Adrenal gland (tissue), 12 donors: ENCODE measurements around the gene RANBP2. TPM values are rescaled to one million over a fixed set of nuclear protein-coding genes. Genes with fewer than 3 reads are reported as not detected.
A peak's percentile ranks its signal among the peaks of the same experiment; 100 is the strongest.

Source experiments
- DNase-seq, 7 donors: peaks; one replicate each; pipeline ENCODE4 v3.0.0-alpha.2; 2019 to 2020
- H3K27ac ChIP-seq, 5 donors: fragments of 200-600 bp; sonication (generic) in 4 of 5; 1 replicate in 3 of 5; 2 replicates in 2 of 5; pipeline versions ENCODE4 v1.5.1 to v1.8.0; 2016 to 2020; ENCODE audit warnings: mild to moderate bottlenecking in 1 of 5
- H3K27me3 ChIP-seq: fragments of 200-600 bp; 2 replicates; pipeline ENCODE4 v1.8.0; 2021
- H3K36me3 ChIP-seq, 2 donors: fragments of 200-600 bp; replicated peaks in 1 of 2; 1 replicate in 1 of 2; 2 replicates in 1 of 2; pipeline versions ENCODE4 v1.5.1 to v1.8.0; 2018 to 2022
- H3K4me1 ChIP-seq, 2 donors: fragments of 200-600 bp; replicated peaks in 1 of 2; 1 replicate in 1 of 2; 2 replicates in 1 of 2; pipeline versions ENCODE4 v1.5.1 to v1.8.0; 2018 to 2021
- H3K4me3 ChIP-seq, 4 donors: fragments of 200-600 bp; sonication (generic) in 3 of 4; one replicate each; pipeline ENCODE4 v1.5.1; 2016 to 2018
- H3K9me3 ChIP-seq, 3 donors: fragments of 200-600 bp; sonication (generic) in 1 of 3; replicated peaks in 1 of 3; 1 replicate in 2 of 3; 2 replicates in 1 of 3; pipeline versions ENCODE4 v1.5.1 to v1.8.0; 2016 to 2021
- POLR2A ChIP-seq, 2 donors: fragments of 450-650 bp; IDR thresholded peaks; one replicate each; pipeline ENCODE4 v1.6.1; 2017; ENCODE audit warnings: antibody characterized with exemption in 2 of 2, mild to moderate bottlenecking in 2 of 2, moderate library complexity in 1 of 2
- WGBS, 4 donors: extraction: QIAGEN DNeasy Blood & Tissue Kit in 2 of 4; methylation state at CpG; one replicate each; pipeline versions ENCODE4 v1.1.5 to v1.1.7; 2013 to 2017; 5-methylcytosine and 5-hydroxymethylcytosine counted together
- intact Hi-C, 2 donors: fragments of 100-400 bp; cut with DNase I; formaldehyde crosslinking; loops; one replicate each; pipeline versions ENCODE4 v1.14.1 to v1.15.0; 2022 to 2023
- polyA plus RNA-seq, 3 donors: library from polyadenylated mRNA; stranded (reverse); fragments of 200-250 nt in 2 of 3; fragments of 350-450 nt in 1 of 3; fragmentation: Illumina TruSeq in 1 of 3; extraction: RNeasy Lipid Tissue Mini Kit (QIAGEN cat#74804) in 1 of 3; gene quantifications; one replicate each; pipeline ENCODE4 v1.2.3, GENCODE V29; 2013 to 2014
- total RNA-seq, 9 donors: library from RNA; depleted of rRNA in 4 of 9; stranded (reverse); fragments of >200 nt in 4 of 9; fragments of 120-200 nt in 1 of 9; fragmentation: NEBNext Ultra II Directional in 1 of 9; extraction: Animal tissue kit (Norgen Biotek cat#: 25700) in 1 of 9; gene quantifications; one replicate each; pipeline versions ENCODE4 v1.1.0 to v1.2.4, GENCODE V29; 2013 to 2023
- TF ChIP-seq, protein P1 (sequence below), 6 experiments: fragments of 450-650 bp in 4 of 6; fragments of 200-600 bp in 2 of 6; sonication (generic) in 1 of 6; IDR thresholded peaks; 1 replicate in 5 of 6; 2 replicates in 1 of 6; pipeline versions ENCODE4 v1.5.1 to v1.8.0; 2016 to 2021; ENCODE audit warnings: antibody characterized with exemption in 6 of 6, mild to moderate bottlenecking in 2 of 6, moderate library complexity in 1 of 6
- donor health status: healthy with polysubstance abuse.
- donor health status: Bipolar disorder and iron deficiency.
- donor health status: DM: yes; HTN: yes; CAD: no.
- donor health status: DM: no; HTN: no; CAD: no.
- donor health status: DM: no; HTN: no; CAD: no.
- donor health status: DM: yes; HTN: yes; CAD: no.

Gene RANBP2
- total and polyA plus RNA-seq, 12 donors, result 17.7 to 85.3 (median 68.5) TPM

DNA sequence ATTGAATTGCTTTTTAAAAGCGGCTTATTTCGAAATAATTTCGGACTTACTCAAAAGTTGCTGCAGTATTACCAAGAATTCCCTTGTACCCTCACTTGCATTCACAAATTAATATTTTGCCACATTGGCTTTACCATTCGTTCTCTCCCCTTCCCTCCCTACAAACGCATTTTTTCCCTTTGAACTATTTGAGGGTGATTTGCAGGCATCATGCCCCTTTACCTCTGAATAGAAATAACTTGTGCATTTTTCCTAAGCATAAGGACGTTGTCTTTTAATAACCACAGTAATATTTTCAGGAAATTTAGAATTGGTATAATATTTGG lies 67.9 kb downstream of the RANBP2 start:
- Histone ChIP-seq H3K4me1 (peaks cover 5 to 11% of the 10 kb centered on the region in 2 donors), H3K9me3 (no peaks in the 10 kb centered on the region), H3K4me3 (peak overlapping the region in 2 of 4 donors; percentile 59 to 65), H3K27me3 (no peaks in the 10 kb centered on the region), H3K27ac (peak overlapping the region in 3 of 5 donors; percentile 78 to 86 (median 79)), H3K36me3 (peaks cover 0 to 24% of the 10 kb centered on the region in 2 donors)
- no peak for DNase-seq
- WGBS, 4 donors, result 1 to 4% (median 3%) methylated on average over 6 of the region's 6 CpGs
- TF ChIP-seq POLR2A (IDR thresholded peaks at IDR 0.05), result no peak
- intact Hi-C loops, result no loop called here

GRCh38 chr2:108803045-108803736 lies 83.9 kb downstream of the RANBP2 start:
- Histone ChIP-seq H3K9me3 (no peaks in the 10 kb centered on the region), H3K27ac (no peak overlapping the region), H3K4me3 (no peak overlapping the region), H3K36me3 (no peaks in the 10 kb centered on the region), H3K27me3 (no peaks in the 10 kb centered on the region), H3K4me1 (no peaks in the 10 kb centered on the region)
- WGBS, 4 donors, result 92 to 99% (median 95%) methylated on average over 7 of the region's 7 CpGs
- no peak for DNase-seq
- TF ChIP-seq POLR2A (IDR thresholded peaks at IDR 0.05), result no peak
- TF ChIP-seq, protein P1, sequence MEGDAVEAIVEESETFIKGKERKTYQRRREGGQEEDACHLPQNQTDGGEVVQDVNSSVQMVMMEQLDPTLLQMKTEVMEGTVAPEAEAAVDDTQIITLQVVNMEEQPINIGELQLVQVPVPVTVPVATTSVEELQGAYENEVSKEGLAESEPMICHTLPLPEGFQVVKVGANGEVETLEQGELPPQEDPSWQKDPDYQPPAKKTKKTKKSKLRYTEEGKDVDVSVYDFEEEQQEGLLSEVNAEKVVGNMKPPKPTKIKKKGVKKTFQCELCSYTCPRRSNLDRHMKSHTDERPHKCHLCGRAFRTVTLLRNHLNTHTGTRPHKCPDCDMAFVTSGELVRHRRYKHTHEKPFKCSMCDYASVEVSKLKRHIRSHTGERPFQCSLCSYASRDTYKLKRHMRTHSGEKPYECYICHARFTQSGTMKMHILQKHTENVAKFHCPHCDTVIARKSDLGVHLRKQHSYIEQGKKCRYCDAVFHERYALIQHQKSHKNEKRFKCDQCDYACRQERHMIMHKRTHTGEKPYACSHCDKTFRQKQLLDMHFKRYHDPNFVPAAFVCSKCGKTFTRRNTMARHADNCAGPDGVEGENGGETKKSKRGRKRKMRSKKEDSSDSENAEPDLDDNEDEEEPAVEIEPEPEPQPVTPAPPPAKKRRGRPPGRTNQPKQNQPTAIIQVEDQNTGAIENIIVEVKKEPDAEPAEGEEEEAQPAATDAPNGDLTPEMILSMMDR (IDR thresholded peaks at IDR 0.05), result no peak
- intact Hi-C loops, result no loop called here

- intact Hi-C loops, result no loop called here
Measured at GRCh38 chr2:108805032-108805431, 85.8 kb downstream of the RANBP2 start.

GRCh38 chr2:108805782-108806181 lies 86.5 kb downstream of the RANBP2 start:
- Histone ChIP-seq H3K9me3 (no peaks in the 10 kb centered on the region), H3K4me1 (no peaks in the 10 kb centered on the region), H3K4me3 (no peak overlapping the region), H3K36me3 (no peaks in the 10 kb centered on the region), H3K27ac (no peak overlapping the region), H3K27me3 (no peaks in the 10 kb centered on the region)
- 67 to 84% (median 75%) methylated on average over 1 of the region's 1 CpG for WGBS, 4 donors
- no peak for TF ChIP-seq POLR2A (IDR thresholded peaks at IDR 0.05)
- TF ChIP-seq, protein P1 (IDR thresholded peaks at IDR 0.05), result no peak
- intact Hi-C loops, result no loop called here
- no peak for DNase-seq

More at GRCh38 chr2:108805032-108805431, 85.8 kb downstream of the RANBP2 start:
- no peak for DNase-seq
- Histone ChIP-seq H3K4me1 (no peaks in the 10 kb centered on the region), H3K9me3 (no peaks in the 10 kb centered on the region), H3K27me3 (no peaks in the 10 kb centered on the region), H3K4me3 (no peak overlapping the region), H3K27ac (no peak overlapping the region), H3K36me3 (no peaks in the 10 kb centered on the region)
- TF ChIP-seq, protein P1 (IDR thresholded peaks at IDR 0.05), result no peak
- no peak for TF ChIP-seq POLR2A (IDR thresholded peaks at IDR 0.05)
- 87 to 92% (median 89%) methylated on average over 1 of the region's 1 CpG for WGBS, 4 donors
